Measurements from ENCODE around the gene TANGO2.

The TANGO2 gene

DNA sequence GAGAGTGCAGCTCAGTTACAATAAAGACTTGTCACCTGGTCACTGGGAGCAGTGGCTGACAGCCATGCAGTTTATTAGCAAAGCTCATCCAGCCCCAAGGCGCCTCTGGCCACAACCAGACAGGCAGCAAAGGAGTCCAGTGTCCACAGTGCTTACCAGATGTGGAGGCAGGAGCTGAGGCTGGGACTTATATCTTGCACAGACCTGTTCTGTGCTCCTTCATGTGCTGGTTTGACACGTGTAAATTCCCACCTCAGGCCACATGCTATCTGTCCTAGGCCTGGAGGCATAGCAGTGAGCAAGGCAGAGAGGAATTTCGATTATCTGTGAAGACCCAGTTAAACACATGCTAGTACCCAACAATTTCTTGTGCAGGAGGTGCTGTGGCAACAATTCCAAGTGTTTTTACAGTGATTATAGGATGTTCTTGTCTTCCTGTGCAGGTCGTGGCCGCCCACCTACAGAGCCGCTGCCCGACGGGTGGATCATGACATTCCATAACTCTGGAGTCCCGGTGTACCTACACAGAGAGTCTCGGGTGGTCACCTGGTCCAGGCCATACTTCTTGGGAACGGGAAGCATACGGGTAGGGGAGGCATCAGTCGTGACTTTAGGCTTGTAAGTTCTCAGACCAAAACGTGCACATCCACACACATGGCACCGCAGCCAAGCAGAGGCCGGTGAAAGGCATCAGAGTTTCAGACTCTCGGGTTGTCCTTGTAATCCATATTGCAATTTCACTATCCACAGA, 68.5 kb downstream of the TANGO2 start:
- H3K36me3 ChIP-seq, result peaks cover 81 to 89% (median 89%) of the 10 kb centered on the region in 3 donors

DNA sequence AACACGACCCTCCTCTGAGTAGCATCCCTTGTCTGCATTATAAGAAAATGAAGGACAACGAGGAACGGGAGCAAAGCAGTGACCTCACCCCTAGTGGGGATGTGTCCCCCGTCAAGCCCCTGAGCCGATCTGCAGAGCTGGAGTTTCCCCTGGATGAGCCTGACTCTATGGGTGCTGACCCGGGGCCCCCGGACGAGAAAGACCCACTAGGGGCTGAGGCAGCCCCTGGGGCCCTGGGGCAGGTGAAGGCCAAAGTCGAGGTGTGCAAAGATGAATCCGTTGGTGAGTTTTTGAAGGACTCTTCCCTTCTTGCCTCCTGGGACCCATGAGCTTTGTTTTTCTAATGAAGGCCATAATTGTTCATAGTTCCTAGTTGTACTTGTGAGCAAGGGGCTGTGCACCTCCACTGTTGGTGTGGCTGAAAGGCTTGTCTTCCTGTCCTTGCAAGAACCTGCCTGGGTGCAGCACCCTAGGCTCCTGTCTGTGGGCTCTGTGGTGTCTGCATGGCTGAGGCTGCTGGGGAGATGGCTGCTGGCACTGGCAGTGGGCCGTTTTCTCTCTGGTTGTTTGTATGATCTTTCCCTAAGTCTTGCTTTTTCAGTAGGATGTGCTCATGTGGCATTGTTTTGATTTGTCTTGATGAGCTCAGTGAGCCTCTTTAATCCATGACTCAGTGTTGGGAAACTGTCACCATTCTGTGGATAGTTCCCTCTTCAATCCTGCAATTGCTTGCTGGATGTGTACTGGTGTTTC, 69.2 kb downstream of the TANGO2 start:
- intact Hi-C loops (cut with DNase I; ENCODE audit: low total_unique reads), result loop anchor here (2.0 kb wide), 1 partner anchor 19 kb away; no protein-coding TSS in a partner anchor
- Histone ChIP-seq H3K4me1 (peaks cover 0 to 6% (median 1%) of the 10 kb centered on the region in 4 donors), H3K4me3 (no peak overlapping the region), H3K27ac (no peak overlapping the region), H3K36me3 (peaks cover 87 to 97% (median 96%) of the 10 kb centered on the region in 3 donors), H3K27me3 (no peaks in the 10 kb centered on the region), H3K9me3 (no peaks in the 10 kb centered on the region)
- DNase-seq, result peak in 1 of 2 donors; percentile 53
- TF ChIP-seq, protein P1, sequence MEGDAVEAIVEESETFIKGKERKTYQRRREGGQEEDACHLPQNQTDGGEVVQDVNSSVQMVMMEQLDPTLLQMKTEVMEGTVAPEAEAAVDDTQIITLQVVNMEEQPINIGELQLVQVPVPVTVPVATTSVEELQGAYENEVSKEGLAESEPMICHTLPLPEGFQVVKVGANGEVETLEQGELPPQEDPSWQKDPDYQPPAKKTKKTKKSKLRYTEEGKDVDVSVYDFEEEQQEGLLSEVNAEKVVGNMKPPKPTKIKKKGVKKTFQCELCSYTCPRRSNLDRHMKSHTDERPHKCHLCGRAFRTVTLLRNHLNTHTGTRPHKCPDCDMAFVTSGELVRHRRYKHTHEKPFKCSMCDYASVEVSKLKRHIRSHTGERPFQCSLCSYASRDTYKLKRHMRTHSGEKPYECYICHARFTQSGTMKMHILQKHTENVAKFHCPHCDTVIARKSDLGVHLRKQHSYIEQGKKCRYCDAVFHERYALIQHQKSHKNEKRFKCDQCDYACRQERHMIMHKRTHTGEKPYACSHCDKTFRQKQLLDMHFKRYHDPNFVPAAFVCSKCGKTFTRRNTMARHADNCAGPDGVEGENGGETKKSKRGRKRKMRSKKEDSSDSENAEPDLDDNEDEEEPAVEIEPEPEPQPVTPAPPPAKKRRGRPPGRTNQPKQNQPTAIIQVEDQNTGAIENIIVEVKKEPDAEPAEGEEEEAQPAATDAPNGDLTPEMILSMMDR (IDR thresholded peaks at IDR 0.05), result no peak

More for the DNA sequence above, 68.5 kb downstream of the TANGO2 start:
- TF ChIP-seq, protein P1 (IDR thresholded peaks at IDR 0.05), result no peak
- no peaks in the 10 kb centered on the region for H3K27me3 ChIP-seq
- peaks cover 0 to 13% (median 8%) of the 10 kb centered on the region in 4 donors for H3K4me1 ChIP-seq
- peak in 1 of 2 donors; percentile 59 for DNase-seq
- H3K9me3 ChIP-seq, result no peaks in the 10 kb centered on the region
- intact Hi-C loops (cut with DNase I; ENCODE audit: low total_unique reads), result loop anchor here (2.0 kb wide), 1 partner anchor 19 kb away; no protein-coding TSS in a partner anchor
- no peak overlapping the region for H3K27ac ChIP-seq
- H3K4me3 ChIP-seq, result no peak overlapping the region

DNA sequence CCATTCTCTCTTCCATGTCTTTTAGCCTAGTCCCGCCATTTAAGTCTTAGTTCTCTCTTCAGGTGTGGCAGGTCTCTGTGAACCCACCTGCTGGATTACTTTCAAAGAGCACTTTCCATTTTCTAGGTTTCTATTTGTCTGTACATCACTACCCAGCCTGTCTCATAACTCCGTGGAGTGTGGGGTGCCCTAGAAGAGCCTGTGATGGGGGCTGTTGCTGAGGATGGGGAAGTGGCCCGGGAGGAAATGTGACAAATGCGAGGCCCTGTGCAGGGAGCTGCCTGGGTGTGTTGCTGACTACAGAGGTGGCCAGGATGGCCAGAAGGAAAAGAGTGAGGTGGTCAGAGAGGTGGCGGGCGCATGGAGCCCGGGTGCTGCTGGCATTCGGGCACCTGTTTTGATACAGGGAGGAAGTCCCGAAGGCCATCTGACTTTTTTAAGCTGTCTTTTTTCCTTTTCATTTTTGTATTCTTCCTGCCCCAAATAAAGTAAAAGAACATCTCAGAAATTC, 69.9 kb downstream of the TANGO2 start:
- DNase-seq, result peak in 1 of 2 donors; percentile 42
- Histone ChIP-seq H3K36me3 (peaks cover 91 to 100% (median 100%) of the 10 kb centered on the region in 3 donors), H3K27ac (no peak overlapping the region), H3K4me1 (peaks cover 0 to 5% (median 0%) of the 10 kb centered on the region in 4 donors), H3K4me3 (no peak overlapping the region), H3K9me3 (no peaks in the 10 kb centered on the region), H3K27me3 (no peaks in the 10 kb centered on the region)
- TF ChIP-seq, protein P1 (IDR thresholded peaks at IDR 0.05), result no peak
- intact Hi-C loops (cut with DNase I; ENCODE audit: low total_unique reads), result no loop called here

DNA sequence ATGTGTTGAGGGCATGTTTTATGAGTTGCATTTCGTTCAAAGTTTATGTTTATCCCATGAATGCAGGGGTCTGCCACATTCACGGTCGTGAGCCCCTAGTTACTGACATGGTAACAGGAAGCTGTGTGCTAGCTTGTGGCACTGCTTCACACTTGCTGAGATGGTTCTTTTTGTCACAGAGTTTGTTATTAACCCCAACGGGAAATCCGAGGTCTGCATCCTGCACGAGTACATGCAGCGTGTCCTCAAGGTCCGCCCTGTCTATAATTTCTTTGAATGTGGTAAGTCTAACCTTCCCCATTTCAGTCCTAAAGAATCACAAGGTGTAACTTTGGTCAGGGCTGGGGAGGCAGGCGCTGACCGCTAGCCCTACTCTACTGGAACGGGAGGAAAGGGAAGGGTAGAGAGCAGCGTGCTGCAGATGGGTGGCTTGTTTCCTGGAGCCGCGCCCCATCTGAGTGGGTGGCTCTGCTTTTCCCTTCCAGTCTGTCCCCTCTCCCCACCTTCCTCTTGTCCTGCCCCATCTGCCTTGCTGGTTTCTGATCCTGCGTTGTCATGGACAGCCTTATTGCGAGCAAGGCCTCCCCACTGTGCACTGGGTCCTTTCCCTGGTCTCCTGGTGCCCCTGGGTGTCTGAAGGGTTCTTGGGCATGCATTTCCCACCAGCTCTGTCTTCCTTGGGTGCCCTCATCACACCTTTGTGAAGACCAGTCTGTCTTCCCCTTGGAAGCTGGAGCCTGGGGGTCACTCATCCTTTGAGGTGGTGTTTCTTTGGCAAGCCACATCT, 71.0 kb downstream of the TANGO2 start:
- Histone ChIP-seq H3K4me1 (peaks cover 0 to 5% (median 0%) of the 10 kb centered on the region in 4 donors), H3K9me3 (peaks cover 0 to 6% (median 3%) of the 10 kb centered on the region in 3 donors), H3K27ac (no peak overlapping the region), H3K36me3 (peaks cover 91 to 100% (median 100%) of the 10 kb centered on the region in 3 donors), H3K27me3 (no peaks in the 10 kb centered on the region), H3K4me3 (no peak overlapping the region)
- peak in 1 of 2 donors; percentile 21 for DNase-seq
- intact Hi-C loops (cut with DNase I; ENCODE audit: low total_unique reads), result no loop called here
- TF ChIP-seq, protein P1 (IDR thresholded peaks at IDR 0.05), result no peak

DNA sequence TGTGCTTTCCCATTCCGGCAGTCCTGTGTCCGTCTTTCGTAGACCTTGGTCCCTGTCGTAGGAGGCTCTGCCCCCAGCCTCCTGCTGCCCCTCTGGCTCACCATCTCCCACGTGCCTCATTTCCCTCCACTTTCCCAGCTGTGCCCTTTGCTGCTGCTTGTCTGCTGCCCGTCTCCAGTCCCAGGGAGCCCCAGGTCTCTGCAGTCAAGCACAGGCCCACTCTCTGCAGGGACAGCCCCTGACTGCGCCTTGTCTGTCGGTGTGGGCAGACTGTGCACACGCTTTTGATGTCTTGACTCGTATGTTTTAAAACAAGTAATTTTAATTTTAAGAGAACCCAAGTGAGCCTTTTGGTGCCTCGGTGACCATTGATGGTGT, 71.6 kb downstream of the TANGO2 start:
- DNase-seq, result peak in 1 of 2 donors; percentile 34
- Histone ChIP-seq H3K27me3 (no peaks in the 10 kb centered on the region), H3K4me3 (no peak overlapping the region), H3K4me1 (peaks cover 0 to 5% (median 0%) of the 10 kb centered on the region in 4 donors), H3K9me3 (peaks cover 0 to 7% (median 3%) of the 10 kb centered on the region in 3 donors), H3K27ac (no peak overlapping the region), H3K36me3 (peaks cover 91 to 100% (median 100%) of the 10 kb centered on the region in 3 donors)
- intact Hi-C loops (cut with DNase I; ENCODE audit: low total_unique reads), result no loop called here
- TF ChIP-seq, protein P1 (IDR thresholded peaks at IDR 0.05), result no peak
